SK-N-MC (cell line): Measurements from ENCODE around the gene PLEKHD1.

Source experiments
- EZH2 ChIP-seq: fragments of 200-600 bp; sonication (generic); IDR thresholded peaks from one replicate; pipeline ENCODE4 v1.6.1; 2017; ENCODE audit warnings: antibody characterized with exemption
- POLR2AphosphoS5 ChIP-seq: IDR thresholded peaks from 2 replicates; pipeline ENCODE4 v1.6.1; 2012; ENCODE audit warnings: mild to moderate bottlenecking, low read depth, low read length, borderline replicate concordance

DNA sequence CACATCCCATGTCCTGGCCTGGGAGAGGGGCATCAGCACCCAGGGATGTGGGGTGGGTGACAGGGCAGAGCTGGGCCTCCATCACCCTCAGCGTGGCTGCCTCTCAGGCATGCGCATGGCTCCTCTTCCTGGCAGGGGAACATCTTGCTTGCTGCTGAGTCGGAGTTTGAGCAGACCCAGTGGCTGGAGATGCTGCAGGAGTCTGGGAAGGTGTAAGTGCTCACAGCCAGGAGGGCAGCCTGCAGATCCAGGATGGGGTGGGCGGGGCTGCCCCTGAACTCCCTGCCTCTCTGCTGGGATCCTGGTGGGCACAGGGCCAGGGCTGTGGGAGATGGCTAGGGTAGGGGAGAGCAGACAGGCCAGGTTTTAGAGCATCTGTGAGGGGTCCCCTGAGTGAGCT lies 16.2 kb downstream of the PLEKHD1 start:
- TF ChIP-seq EZH2 (no peak), POLR2AphosphoS5 (no peak)
